Hepatocyte (in vitro differentiated cells): ENCODE measurements around the gene C8B.

Experiments used
- CTCF ChIP-seq: fragments of 200-600 bp; sonication (generic); IDR thresholded peaks from 2 replicates; pipeline ENCODE4 v1.5.1; 2016; ENCODE audit warnings: antibody characterized with exemption, mild to moderate bottlenecking; ENCODE audit not compliant: poor library complexity
- EZH2 ChIP-seq: fragments of 200-600 bp; sonication (generic); IDR thresholded peaks from 2 replicates; pipeline ENCODE4 v1.6.1; 2016; ENCODE audit warnings: antibody characterized with exemption, mild to moderate bottlenecking, borderline replicate concordance

GRCh38 chr1:56952501-56952900 is 13.3 kb downstream of the C8B start:
- TF ChIP-seq CTCF (no peak), EZH2 (no peak)
